Measurements from ENCODE around the gene UBAP1L.
"Not testable (repeated sequence)": the region's sequence is repeated elsewhere in the genome, so short reads cannot be mapped to it uniquely, and the experiment has no call there.

DNA sequence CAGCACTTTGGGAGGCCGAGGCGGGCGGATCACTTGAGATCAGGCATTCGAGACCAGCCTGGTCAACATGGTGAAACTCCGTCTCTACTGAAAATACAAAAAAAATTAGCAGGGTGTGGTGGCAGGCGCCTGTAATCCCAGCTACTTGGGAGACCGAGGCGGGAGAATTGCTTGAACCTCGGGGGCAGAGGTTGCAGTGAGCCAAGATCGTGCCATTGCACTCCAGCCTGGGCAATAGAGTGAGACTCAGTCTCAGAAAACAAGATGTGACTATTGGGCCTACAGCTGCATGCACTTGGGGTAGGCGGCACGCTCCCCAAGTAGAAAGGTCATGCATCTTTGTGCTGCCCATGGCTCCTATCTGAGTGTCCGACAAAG, 21.2 kb downstream of the UBAP1L start:
- TF ChIP-seq CTCF (IDR thresholded peaks at IDR 0.05; ENCODE audit: borderline replicate concordance, extremely low read depth, low read length, poor library complexity, severe bottlenecking); EZH2 (IDR thresholded peaks at IDR 0.05; ENCODE audit: borderline replicate concordance, low read depth, low read length, severe bottlenecking): not testable (repeated sequence)
